NB4 (cell line): ENCODE data around the gene CAPN8.

ENCODE experiments used
- DNase-seq: peaks from one replicate; pipeline ENCODE4 v3.0.0; 2010; ENCODE audit warnings: low read depth
- H3K4me3 ChIP-seq: one replicate; pipeline ENCODE4 v1.5.1; 2011; ENCODE audit warnings: mild to moderate bottlenecking, low read depth, low read length, moderate library complexity
- CTCF ChIP-seq: IDR thresholded peaks from one replicate; pipeline ENCODE4 v1.5.1; 2012; ENCODE audit warnings: low read depth, low read length
- MAX ChIP-seq: IDR thresholded peaks from 2 replicates; pipeline ENCODE4 v1.6.1; 2011; ENCODE audit warnings: low read depth, low read length
- MYC ChIP-seq: IDR thresholded peaks from 2 replicates; pipeline ENCODE4 v1.6.1; 2011; ENCODE audit warnings: low read depth, low read length
- POLR2A ChIP-seq: IDR thresholded peaks from 2 replicates; pipeline ENCODE4 v1.6.1; 2011; ENCODE audit warnings: mild to moderate bottlenecking; ENCODE audit not compliant: insufficient read length; ENCODE audit errors: extremely low read depth

Gene CAPN8

GRCh38 chr1:223631956-223632355, 33.5 kb downstream of the CAPN8 start:
- no peak overlapping the region for H3K4me3 ChIP-seq
- DNase-seq, result no peak
- TF ChIP-seq MAX, result no peak
- TF ChIP-seq CTCF, result no peak
- TF ChIP-seq POLR2A, result no peak
- no peak for TF ChIP-seq MYC

- no peak overlapping the region for H3K4me3 ChIP-seq
- no peak for TF ChIP-seq CTCF
- TF ChIP-seq MYC, result no peak
- TF ChIP-seq MAX, result no peak
- TF ChIP-seq POLR2A, result no peak
- DNase-seq, result no peak
Measured at GRCh38 chr1:223631473-223631872, 34.0 kb downstream of the CAPN8 start.

GRCh38 chr1:223629126-223629457, 36.4 kb downstream of the CAPN8 start:
- TF ChIP-seq MYC (no peak), POLR2A (no peak), MAX (no peak), CTCF (no peak)
- DNase-seq, result no peak
- H3K4me3 ChIP-seq, result no peak overlapping the region

GRCh38 chr1:223628233-223629125, 37.0 kb downstream of the CAPN8 start:
- TF ChIP-seq POLR2A, result no peak
- peak; percentile 68 for TF ChIP-seq CTCF
- TF ChIP-seq MAX, result peak; percentile 90
- TF ChIP-seq MYC, result peak; percentile 45; the same call in 1 of the 2 replicates
- H3K4me3 ChIP-seq, result no peak overlapping the region
- DNase-seq, result peak; percentile 68

- TF ChIP-seq MYC (no peak), MAX (no peak), CTCF (no peak), POLR2A (no peak)
- H3K4me3 ChIP-seq, result no peak overlapping the region
- no peak for DNase-seq
Measured at GRCh38 chr1:223622132-223622842, 43.2 kb downstream of the CAPN8 start.
